Limb (tissue), 2 donors: ENCODE data around the gene COPE.

Experiments
- DNase-seq, 2 donors: peaks; one replicate each; pipeline ENCODE4 v3.0.0-alpha.2; 2016; ENCODE audit errors: extremely low spot score in 2 of 2

Gene COPE

GRCh38 chr19:18853755-18854427 lies 65.3 kb downstream of the COPE start:
- no peak for DNase-seq

- no peak for DNase-seq
Measured at GRCh38 chr19:18852648-18853047, 66.5 kb downstream of the COPE start.

- no peak for DNase-seq
Measured at GRCh38 chr19:18851673-18852325, 67.4 kb downstream of the COPE start.

- no peak for DNase-seq
Measured at GRCh38 chr19:18850471-18851375, 68.5 kb downstream of the COPE start.

- no peak for DNase-seq
Measured at GRCh38 chr19:18849838-18850400, 69.3 kb downstream of the COPE start.
